Measurements from ENCODE around the gene DAD1. TPM values are rescaled to one million over a fixed set of nuclear protein-coding genes. Genes with fewer than 3 reads are reported as not detected.

DAD1 gene
- total RNA-seq, 4 donors from 2014 or later, result 123 to 228 (median 171) TPM

DNA sequence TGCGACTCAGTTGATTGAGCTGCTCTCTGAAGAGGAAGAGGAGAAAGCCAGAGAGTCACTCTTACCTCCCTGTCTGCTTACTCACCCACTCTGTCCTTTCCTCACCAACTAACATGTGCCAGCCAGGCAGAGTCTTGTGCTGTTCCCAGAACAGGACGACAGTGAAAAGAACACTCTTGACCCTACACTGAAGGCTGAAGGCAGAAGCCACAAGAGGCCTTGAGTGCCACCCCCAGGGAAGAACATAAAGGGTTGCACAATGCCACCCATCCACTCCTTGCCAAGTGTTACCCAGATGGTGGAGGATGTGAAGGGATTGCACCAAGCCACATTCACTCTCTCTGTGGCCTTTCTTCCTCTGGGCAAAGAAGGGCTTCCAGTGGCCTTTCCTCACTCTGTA lies 21.9 kb upstream of the DAD1 start:
- no peak for ATAC-seq
- Histone ChIP-seq H3K36me3 (peaks cover 0 to 67% of the 10 kb centered on the region in 2 donors), H3K27me3 (no peaks in the 10 kb centered on the region), H3K4me1 (peaks cover 0 to 18% (median 13%) of the 10 kb centered on the region in 3 donors), H3K27ac (no peak overlapping the region), H3K9me3 (no peaks in the 10 kb centered on the region), H3K4me3 (no peak overlapping the region)
- WGBS, 2 donors (ENCODE audit: low coverage in 1 of 2), result 100% methylated on average over 1 of the region's 2 CpGs; no CpG with 5 or more reads in 1 of the 2 donors
- TF ChIP-seq POLR2AphosphoS5 (IDR thresholded peaks at IDR 0.05), result no peak
- TF ChIP-seq CTCF (IDR thresholded peaks at IDR 0.05), result no peak
- TF ChIP-seq EP300 (IDR thresholded peaks at IDR 0.05), result no peak
- TF ChIP-seq POLR2A (IDR thresholded peaks at IDR 0.05), result no peak

DNA sequence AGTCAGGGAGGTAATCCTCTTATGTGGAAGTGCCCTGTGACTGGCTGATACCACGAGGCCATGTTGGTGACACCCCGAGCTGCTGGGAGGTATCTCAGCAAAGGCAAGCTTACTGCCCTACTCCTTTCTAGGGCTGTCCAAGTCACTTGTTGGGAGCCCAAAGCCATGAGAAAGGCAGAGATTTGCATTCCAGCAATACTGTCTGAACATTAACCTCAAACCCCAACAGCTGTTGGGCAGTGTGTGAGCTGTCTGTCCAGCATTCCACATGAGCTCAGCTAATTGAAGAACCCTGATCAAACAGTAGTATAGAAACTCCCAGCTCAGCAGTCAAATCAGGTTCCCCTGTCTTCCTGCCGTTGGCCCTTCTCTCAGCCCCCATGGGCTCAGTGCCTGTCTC lies 18.3 kb upstream of the DAD1 start:
- peaks cover 0 to 5% (median 0%) of the 10 kb centered on the region in 3 donors for H3K4me1 ChIP-seq
- no peak for ATAC-seq
- no peak for TF ChIP-seq EP300 (IDR thresholded peaks at IDR 0.05)
- no peak for TF ChIP-seq POLR2A (IDR thresholded peaks at IDR 0.05)
- TF ChIP-seq POLR2AphosphoS5 (IDR thresholded peaks at IDR 0.05), result no peak
- no peak for TF ChIP-seq CTCF (IDR thresholded peaks at IDR 0.05)
- peaks cover 3 to 100% of the 10 kb centered on the region in 2 donors for H3K36me3 ChIP-seq
- no peak overlapping the region for H3K27ac ChIP-seq
- H3K27me3 ChIP-seq, result no peaks in the 10 kb centered on the region
- no peaks in the 10 kb centered on the region for H3K9me3 ChIP-seq
- no peak overlapping the region for H3K4me3 ChIP-seq
- WGBS, 2 donors (ENCODE audit: low coverage in 1 of 2), result 75% methylated on average over 1 of the region's 3 CpGs; no CpG with 5 or more reads in 1 of the 2 donors

DNA sequence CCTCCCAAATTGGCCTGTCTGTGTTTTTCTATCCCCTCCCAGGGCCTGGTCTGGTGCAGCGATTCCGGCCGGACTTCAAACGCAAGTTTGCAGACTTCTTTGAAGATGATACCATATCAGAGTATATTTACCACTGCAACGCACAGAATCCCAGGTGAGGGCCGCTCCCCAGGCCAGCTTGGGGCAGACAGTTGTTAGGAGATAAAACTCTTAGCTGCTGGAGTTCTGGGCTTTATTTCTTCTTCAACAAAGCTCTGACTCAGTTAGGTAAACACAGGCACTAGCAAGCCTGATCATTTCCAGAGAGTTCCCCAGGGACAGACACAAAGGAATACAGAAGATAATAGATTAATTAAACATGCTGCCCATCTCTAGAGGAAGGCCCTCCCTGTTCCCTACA lies 17.4 kb upstream of the DAD1 start:
- no peaks in the 10 kb centered on the region for H3K27me3 ChIP-seq
- H3K9me3 ChIP-seq, result no peaks in the 10 kb centered on the region
- 92 to 100% methylated on average over 1 to 4 of the region's 6 CpGs for WGBS, 2 donors (ENCODE audit: low coverage in 1 of 2)
- no peak for ATAC-seq
- H3K36me3 ChIP-seq, result peaks cover 3 to 100% of the 10 kb centered on the region in 2 donors
- H3K4me3 ChIP-seq, result no peak overlapping the region
- TF ChIP-seq EP300 (IDR thresholded peaks at IDR 0.05), result no peak
- TF ChIP-seq CTCF (IDR thresholded peaks at IDR 0.05), result no peak
- no peak for TF ChIP-seq POLR2AphosphoS5 (IDR thresholded peaks at IDR 0.05)
- no peak for TF ChIP-seq POLR2A (IDR thresholded peaks at IDR 0.05)
- no peak overlapping the region for H3K27ac ChIP-seq
- H3K4me1 ChIP-seq, result peaks cover 0 to 6% (median 0%) of the 10 kb centered on the region in 3 donors

DNA sequence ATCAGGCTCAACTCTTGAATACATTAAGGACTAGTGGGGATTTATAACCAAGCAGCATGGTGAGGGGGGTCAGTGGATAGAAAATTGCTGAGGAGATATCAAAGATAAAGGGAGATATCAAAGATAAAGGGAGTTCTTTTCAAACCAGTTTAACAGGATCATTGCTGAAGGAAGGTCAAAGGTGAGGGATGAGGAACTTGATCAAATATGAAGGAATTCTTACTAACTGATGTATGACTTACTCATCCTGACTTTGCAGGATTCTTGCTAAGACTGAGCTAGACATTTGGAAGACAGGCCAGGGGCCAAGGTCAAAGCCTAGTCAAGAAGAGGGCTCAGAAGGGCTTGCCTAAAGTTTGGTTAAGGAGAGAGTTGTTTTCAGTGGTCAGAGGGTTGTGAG lies 13.8 kb upstream of the DAD1 start:
- Histone ChIP-seq H3K4me1 (peaks cover 5 to 25% (median 14%) of the 10 kb centered on the region in 3 donors), H3K9me3 (no peaks in the 10 kb centered on the region), H3K27ac (no peak overlapping the region), H3K27me3 (no peaks in the 10 kb centered on the region), H3K36me3 (peaks cover 3 to 66% of the 10 kb centered on the region in 2 donors), H3K4me3 (no peak overlapping the region)
- TF ChIP-seq CTCF (IDR thresholded peaks at IDR 0.05) (no peak), POLR2AphosphoS5 (IDR thresholded peaks at IDR 0.05) (no peak), POLR2A (IDR thresholded peaks at IDR 0.05) (no peak), EP300 (IDR thresholded peaks at IDR 0.05) (no peak)
- no peak for ATAC-seq

DNA sequence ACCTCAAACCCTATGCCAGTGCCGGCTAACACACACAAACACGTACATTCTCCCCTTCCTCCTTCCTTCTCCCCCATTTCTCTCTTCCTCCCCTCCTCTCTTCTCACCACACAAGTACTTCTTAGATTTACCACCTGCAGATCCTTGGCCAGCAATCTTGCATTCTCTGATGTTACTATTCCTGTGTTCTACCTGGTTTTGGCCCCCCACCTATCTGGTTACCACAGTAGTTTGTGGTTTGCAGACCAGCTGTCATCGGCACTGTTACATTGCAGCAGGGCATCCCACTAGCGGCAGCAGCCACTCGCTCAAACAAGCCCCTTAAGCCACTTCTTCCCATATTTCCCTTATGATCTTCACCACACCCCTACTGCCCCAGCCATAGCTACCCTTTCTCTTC lies 13.0 kb upstream of the DAD1 start:
- Histone ChIP-seq H3K27me3 (no peaks in the 10 kb centered on the region), H3K4me1 (peaks cover 5 to 31% (median 14%) of the 10 kb centered on the region in 3 donors), H3K27ac (no peak overlapping the region), H3K4me3 (no peak overlapping the region), H3K9me3 (no peaks in the 10 kb centered on the region), H3K36me3 (peaks cover 3 to 57% of the 10 kb centered on the region in 2 donors)
- no peak for ATAC-seq
- TF ChIP-seq CTCF (IDR thresholded peaks at IDR 0.05) (no peak), POLR2AphosphoS5 (IDR thresholded peaks at IDR 0.05) (no peak), POLR2A (IDR thresholded peaks at IDR 0.05) (no peak), EP300 (IDR thresholded peaks at IDR 0.05) (no peak)
- 86 to 93% methylated on average over 4 to 5 of the region's 5 CpGs for WGBS, 2 donors (ENCODE audit: low coverage in 1 of 2)

All from gastroesophageal sphincter (tissue), 4 donors.